AG20443 (cell line): ENCODE results near the gene ETV2.
"Not testable (repeated sequence)": the region's sequence is repeated elsewhere in the genome, so short reads cannot be mapped to it uniquely, and the experiment has no call there.

Experiments used
- DNase-seq: peaks from one replicate; pipeline ENCODE4 v3.0.0; 2012; ENCODE audit warnings: low spot score, mixed read lengths

The ETV2 gene

DNA sequence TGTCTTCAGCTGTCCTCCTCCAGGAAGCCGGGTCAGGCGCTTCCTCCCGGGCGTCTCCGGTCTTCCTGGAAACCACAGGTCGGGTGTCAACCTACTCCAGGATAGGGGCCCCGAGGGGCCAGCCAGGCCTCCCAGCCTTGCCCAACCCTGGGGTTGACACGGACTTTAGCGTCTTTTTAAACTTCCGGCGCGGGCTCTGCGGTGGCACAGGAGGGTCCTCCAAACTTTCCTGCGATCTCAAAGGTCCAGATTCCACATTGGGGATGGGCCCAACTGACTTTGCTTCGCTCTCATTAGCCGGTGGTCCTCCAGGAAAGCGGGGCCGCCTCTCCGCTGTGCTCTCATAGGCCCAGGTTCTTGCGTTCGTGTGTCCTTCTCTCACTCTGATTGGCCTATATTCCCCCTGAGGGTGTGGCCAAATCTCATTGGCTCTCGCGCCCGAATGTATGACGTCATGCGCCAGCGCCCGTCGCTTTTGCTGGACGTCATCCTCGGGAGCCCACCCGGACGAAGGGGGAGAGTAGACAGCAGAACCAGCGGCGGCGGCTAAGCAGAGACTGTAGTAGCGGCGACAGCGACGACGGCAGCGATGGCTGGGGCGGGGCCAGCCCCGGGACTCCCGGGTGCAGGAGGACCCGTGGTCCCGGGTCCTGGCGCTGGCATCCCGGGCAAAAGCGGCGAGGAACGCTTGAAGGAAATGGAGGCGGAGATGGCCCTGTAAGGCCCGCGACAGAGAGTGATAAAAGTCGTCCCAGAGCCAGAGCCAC lies 12.8 kb upstream of the ETV2 start, which contains the start of gene RBM42:
Gene RBM42, plus strand, starts transcription at position 472 of the 767 bp plus-strand sequence. Its CDS starts 118 bp downstream, at position 590.
- DNase-seq = peak; percentile 99

DNA sequence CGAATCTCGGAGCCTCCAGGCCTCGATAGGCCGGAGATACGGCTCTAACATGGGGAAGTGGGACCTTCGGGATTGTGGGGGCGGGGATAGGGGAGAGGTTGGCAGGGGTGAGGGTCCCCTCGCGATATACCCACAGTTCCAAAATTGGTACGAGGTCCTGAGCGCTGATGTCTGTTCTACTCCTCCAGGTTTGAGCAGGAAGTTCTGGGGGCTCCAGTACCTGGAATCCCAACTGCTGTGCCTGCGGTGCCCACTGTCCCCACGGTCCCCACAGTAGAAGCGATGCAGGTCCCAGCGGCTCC lies 12.3 kb upstream of the ETV2 start:
- no peak for DNase-seq

DNA sequence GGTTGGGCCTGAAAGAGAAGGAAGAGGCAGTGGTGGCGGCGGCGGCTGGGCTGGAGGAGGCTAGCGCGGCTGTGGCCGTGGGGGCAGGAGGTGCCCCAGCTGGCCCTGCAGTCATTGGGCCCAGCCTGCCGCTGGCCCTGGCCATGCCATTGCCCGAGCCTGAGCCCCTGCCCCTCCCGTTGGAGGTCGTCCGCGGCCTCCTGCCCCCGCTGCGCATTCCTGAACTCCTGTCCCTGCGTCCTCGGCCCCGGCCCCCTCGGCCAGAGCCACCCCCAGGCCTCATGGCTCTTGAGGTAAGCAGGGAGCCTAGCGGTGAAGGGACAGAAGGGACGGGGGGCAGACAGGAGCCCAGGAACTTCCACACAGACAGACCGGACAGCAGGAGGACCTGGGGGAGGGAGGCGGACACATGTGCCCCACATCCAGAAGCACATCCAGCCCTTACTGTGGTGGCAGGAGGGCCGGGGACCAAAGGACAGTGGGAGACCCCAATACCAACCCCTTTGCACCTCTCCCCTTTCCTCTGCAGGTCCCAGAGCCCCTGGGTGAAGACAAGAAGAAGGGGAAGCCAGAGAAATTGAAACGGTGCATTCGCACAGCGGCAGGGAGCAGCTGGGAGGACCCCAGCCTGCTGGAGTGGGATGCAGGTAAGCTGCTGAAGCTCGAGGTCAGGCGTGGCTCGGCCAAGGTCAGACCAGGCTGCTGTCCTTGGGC lies 7.7 kb upstream of the ETV2 start:
- DNase-seq = no peak

DNA sequence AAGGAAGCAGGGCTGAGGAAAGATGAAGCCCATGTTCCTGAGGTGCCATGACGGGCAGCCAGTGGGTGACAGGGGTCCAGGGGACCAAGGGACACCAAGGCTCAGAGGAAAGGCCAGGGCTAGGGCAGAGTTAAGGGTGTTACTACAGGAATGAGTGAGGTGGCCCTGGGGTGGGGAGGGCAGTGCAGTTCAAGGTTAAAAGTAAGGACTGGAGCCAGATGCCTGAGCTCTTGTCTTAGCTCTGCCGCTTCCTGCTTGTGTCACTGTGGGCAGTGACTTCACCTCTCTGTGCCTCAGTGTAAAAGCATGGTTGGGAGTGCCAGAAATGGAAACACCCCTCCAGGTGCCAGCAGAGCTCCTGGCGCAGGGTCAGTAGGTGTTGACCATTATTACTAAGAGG lies 4.9 kb upstream of the ETV2 start:
- no peak for DNase-seq

DNA sequence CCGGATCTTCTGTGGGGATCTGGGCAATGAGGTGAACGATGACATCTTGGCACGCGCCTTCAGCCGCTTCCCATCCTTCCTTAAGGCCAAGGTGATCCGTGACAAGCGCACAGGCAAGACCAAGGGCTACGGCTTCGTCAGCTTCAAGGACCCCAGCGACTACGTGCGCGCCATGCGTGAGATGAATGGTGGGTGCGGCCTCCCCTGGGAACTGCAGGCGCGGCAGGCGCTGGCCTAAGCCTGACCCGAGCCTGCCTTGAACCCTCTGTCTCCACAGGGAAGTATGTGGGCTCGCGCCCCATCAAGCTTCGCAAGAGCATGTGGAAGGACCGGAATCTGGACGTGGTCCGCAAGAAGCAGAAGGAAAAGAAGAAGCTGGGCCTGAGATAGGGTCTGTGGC lies 4.4 kb upstream of the ETV2 start:
- DNase-seq = no peak

DNA sequence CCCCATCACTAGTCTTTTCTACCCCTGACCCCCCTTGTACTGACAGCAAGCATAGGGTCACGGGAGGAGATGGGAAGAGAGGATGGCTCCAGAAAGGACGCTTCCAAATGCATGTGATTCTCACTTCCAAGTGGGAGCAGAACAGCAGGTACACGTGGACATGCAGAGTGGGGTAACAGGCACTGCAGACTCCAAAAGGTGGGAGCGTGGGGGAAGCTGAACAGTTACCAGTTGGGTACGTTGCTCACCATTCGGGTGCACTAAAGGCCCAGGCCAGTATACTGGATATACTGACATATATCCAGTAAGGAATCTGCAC lies 2.3 kb upstream of the ETV2 start:
- no peak for DNase-seq

DNA sequence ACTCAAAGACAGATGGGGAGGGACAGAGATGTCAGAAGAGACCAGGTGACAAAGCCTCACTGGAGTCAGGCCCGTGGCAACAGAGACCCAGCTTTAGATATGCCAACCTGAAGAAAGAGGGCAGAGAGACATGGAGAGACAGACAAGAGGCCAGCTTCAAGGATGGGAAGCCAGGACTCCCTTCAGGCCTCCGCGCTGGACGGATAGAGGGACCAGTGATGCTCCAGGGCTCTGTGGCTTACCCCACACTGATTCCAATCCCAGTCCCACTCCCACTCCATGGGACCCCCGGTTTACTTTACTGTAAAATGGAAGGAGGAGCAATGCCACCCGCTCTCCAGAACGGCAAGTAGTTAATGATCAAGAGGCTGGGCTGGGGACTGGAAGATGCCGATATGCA lies 1.7 kb upstream of the ETV2 start:
- DNase-seq = no peak

DNA sequence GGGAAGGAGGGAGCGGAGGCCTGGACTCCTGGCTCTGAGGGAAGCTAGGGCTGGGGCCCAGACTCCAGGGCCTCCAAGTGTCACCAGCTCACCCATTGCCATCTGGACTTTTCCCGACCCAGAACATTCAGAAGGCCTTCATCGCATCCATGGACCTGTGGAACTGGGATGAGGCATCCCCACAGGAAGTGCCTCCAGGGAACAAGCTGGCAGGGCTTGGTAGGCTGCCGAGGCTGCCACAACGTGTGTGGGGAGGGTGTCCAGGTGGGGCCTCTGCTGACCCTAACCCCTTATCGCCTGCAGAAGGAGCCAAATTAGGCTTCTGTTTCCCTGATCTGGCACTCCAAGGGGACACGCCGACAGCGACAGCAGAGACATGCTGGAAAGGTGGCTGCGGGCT lies 767 bp downstream of the ETV2 start:
- DNase-seq = no peak

DNA sequence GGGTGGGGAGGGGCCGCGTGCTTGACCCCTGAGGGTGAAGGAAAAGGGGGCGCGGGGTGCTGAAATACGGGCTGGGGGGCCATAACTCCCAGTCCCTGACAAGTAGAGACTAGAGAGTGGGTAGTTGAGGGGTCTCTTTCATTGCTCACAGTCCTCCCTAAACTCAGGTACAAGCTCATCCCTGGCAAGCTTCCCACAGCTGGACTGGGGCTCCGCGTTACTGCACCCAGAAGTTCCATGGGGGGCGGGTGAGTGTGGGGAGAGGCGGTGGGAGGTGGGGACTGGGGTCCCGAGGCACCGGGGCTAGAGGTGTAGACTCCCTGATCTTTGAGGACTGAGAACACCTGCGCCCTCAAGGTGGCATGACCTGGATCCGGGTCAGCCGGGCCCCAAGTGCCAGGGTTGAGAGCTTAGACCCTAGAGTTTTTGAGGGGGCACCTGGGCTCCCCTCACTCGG lies 1.3 kb downstream of the ETV2 start:
- DNase-seq = no peak

DNA sequence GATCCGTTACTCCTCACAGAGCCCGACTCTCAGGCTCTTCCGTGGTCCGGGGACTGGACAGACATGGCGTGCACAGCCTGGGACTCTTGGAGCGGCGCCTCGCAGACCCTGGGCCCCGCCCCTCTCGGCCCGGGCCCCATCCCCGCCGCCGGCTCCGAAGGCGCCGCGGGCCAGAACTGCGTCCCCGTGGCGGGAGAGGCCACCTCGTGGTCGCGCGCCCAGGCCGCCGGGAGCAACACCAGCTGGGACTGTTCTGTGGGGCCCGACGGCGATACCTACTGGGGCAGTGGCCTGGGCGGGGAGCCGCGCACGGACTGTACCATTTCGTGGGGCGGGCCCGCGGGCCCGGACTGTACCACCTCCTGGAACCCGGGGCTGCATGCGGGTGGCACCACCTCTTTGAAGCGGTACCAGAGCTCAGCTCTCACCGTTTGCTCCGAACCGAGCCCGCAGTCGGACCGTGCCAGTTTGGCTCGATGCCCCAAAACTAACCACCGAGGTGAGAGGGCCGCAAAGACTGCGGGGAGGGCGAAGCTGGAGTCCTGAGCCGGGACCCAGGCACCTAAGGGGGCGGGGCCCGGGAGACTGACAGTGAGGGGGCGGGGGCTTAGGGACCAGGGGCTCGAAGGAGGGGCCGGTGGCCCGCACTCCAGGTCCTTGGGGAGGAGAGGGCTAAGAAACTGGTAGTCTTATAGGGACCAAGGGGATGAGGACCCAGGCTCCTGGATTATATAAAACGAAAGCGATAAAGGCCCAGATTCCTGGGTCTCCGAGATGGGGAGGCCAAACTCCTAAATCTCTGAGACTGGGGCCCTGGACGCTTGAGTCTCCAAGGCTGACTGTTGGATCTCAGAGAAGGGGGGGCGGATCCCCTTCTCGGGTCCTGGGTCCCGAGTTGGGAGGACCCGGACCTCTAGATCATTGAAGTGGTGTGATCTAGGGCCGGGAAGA lies 2.0 kb downstream of the ETV2 start:
- peak; percentile 89 for DNase-seq

DNA sequence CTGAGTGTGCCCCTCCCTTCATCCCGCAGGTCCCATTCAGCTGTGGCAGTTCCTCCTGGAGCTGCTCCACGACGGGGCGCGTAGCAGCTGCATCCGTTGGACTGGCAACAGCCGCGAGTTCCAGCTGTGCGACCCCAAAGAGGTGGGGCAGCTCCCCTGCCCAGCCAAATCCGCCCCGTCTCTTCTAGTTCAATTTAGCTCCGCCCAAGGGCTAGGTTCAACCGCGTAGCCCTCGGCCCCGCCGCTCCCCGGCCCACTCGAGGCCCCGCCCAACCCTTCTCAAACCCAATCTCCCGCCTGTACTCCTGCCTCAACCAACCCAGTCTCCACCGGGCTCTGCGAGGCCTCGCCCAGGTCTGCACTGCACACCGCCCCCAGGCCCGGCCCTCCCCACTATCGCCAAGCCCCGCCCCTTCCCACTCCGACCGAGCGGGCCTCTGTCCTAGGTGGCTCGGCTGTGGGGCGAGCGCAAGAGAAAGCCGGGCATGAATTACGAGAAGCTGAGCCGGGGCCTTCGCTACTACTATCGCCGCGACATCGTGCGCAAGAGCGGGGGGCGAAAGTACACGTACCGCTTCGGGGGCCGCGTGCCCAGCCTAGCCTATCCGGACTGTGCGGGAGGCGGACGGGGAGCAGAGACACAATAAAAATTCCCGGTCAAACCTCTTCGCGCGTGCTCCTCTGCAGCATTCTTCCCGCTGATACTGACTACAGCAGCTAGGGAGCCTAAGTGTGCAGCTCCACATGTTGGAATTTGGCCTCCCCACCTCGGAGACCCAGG lies 2.9 kb downstream of the ETV2 start:
- peak; percentile 97 for DNase-seq

DNA sequence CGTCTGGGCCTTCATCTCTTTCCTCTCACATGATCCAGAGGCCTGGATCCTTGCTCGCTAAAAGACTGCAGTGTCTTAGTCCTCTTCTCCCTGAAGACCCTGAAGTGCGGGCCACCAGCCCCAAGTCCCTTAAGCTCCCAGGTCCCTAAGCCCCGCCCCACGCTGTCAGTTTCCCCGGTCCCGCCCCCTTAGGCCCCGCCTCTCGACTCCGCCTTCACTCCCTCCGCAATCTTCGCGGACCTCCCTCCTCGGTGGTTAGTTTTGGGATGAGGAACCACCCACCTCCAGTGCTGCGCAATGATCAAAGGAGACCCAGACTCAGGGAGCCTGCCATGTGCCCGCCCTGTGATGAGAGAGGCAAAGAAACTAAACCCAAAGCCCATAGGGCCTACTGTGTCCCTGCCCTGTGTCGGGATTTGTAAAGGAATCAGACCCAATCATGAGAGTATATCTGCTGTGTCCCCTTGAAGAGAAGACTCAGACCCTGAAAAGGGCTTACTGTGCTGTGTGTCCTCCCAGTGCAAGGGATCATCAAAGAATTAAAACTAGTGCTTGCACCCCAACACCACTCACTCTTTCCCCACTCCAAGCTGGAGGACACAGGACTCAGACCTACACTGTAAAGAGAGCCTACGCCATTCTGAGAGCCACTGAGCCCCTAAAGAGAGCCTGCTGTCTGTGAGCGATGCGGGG lies 3.6 kb downstream of the ETV2 start:
- peak; percentile 79 for DNase-seq

DNA sequence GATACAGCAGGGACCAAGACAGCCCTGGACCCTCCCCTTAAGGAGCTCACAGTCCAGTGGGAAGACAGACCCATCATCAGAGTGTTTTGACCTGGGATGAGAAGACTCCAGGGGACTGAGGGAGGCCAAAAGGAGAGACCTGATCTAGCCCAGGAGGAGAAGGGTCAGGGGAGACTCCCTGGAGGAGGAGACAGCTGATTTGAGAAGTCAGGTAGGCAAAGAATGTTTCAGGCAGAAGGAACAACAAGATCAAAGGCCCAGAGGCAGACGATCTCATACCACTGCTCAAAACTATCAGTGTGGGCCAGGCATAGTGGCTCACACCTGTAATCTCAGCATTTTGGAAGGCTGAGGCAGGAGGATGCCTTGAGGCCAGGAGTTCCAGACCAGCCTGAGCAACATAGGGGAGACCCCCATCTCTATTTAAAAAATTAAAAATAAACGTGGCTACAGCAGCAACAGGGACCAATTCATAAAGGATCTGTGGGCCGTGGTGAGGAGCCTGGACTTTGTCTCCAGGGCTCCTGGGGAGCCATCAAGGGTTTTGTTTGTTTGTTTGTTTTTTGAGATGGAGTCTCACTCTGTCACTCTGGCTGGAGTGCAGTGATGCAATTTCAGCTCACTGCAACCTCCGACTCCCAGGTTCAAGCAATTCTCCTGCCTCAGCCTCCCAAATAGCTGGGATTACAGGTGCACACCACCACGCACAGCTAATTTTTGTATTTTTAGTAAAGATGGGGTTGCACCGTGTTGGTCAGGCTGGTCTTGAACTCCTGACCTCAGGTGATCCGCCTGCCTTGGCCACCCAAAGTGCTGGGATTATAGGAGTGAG lies 4.4 kb downstream of the ETV2 start:
- no peak for DNase-seq

DNA sequence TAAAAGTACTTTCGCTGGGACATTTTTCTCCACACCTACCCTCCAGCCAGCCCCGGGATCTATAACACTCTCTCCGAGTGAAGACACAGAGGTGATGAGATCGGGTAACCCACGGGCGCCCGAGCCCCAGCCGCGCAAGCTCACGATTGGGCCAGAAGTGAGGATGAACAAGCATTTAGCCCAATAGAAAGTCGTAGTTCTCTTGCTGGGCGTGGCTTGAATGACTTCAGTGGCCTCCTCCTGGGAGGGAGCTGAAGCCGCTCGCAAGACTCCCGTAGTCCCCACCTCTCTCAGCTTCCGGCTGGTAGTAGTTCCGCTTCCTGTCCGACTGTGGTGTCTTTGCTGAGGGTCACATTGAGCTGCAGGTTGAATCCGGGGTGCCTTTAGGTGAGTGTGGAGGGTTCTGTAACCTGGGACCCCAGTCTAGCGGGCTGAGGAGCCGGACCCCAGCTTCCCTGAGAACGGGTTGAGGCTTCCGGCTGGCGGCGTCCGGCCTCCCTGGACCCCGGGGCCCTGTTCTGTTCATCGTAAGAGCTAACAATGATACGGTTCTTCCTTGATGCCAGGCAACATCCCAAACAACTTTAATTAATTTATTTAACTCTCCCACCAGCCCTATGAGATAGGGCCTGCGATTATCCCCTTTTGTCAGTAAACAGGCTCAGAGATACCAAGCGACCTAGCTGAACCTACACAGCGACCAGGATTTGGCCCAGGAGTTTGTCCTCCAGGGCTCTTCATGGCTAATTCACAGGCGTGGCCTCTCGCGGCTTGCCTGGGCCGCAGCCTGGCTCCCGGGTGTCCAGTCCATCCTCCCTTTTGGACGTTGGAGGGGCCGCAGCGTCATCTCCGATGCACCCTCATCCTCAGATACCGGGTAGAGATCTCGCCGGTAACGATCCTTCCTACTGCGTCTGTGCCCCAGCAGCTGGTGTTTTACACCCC lies 6.7 kb downstream of the ETV2 start, which contains the start of gene COX6B1:
Gene COX6B1, plus strand, starts transcription at position 307 of the 945 bp plus-strand sequence. CDS start 2,921 bp downstream, outside the sequence.
- DNase-seq = peak; percentile 97

DNA sequence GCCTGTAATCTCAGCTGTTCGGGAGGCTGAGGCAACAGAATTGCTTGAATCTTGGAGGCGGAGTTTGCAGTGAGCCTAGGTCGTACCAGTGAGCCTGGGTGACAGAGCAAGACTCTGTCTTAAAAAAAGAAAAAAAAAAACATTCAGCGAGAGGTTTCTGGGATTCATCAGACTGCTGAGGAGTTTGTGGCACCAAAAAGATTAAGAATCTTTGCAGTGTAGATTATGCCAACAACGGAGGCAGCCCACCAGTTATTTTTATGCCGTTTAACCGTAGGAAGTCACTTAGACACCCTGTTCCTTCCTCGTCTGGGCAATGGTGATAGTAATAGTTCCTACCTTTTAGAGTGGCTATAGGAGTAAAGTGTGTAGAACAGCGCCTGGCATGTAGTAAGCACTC lies 9.0 kb downstream of the ETV2 start:
- no peak for DNase-seq

DNA sequence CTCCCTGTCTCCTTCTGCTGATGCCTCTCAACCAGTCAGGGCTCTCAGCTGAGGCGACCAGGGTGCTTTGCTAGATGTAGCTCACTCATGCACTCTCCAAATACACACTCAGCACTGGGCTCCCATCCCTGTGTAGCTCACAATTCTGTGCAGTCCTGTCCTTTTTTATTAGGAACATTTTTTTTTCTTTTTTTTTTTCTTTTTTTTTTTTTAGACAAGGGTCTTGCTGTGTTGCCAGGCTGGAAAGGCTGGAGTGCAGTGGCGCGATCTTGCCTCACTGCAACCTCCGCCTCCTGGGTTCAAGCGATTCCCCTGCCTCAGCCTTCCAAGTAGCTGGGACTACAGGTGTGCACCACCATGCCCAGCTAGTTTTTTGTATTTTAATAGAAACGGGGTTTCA lies 13.3 kb downstream of the ETV2 start:
- not testable (repeated sequence) for DNase-seq

DNA sequence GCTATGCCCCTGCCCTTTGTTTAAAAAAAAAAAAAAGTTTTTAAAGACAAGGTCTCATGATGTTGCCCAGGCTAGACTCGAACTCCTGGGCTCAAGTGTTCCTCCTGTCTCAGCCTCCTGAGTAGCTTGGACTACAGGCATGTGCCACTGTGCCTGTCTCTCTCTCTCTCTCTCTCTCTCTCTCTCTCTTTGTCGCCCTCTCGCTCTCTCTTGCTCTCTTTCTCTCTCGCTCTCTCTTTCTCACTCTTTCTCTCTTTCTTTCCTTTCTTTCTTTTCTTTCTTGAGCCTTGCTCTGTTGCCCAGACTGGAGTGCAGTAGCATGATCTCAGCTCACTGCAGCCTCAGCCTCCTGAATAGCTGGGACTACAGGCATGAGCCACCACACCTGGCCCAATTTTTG lies 14.1 kb downstream of the ETV2 start:
- DNase-seq = no peak

DNA sequence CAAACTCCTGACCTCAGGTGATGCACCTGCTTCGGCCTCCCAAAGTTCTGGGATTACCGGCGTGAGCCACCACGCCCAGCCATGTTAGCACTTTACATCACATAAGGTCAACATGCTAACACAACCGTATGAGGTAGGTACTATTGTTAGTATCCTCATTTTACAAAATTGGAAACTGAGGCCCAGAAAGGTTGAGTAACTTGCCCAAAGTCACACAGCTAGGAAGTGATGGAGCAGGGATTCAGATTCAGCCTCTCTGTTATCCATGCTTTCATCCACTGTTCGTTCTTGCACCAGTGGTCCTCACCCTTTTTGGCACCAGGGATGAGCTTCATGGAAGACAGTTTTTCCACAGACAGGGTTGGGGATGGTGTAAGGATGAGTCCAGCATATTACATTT lies 15.2 kb downstream of the ETV2 start:
- DNase-seq = no peak
